SJSA1 (cell line): ENCODE measurements around the gene ABR. TPM values are rescaled to one million over a fixed set of nuclear protein-coding genes. Genes with fewer than 3 reads are reported as not detected.
"Not testable (repeated sequence)": the region's sequence is repeated elsewhere in the genome, so short reads cannot be mapped to it uniquely, and the experiment has no call there.

ENCODE experiments used
- DNase-seq, 2 experiments: peaks; one replicate each; pipeline ENCODE4 v3.0.0-alpha.2; 2015 to 2020; ENCODE audit warnings: low spot score in 2 of 2, low read depth in 1 of 2
- H3K27ac ChIP-seq: fragments of 250-450 bp; sonication (Bioruptor Pico); 2 replicates; pipeline ENCODE4 v1.5.1; 2020; ENCODE audit warnings: mild to moderate bottlenecking, moderate library complexity
- H3K27me3 ChIP-seq: fragments of 250-450 bp; sonication (Bioruptor Pico); replicated peaks from 2 replicates; pipeline ENCODE4 v1.5.1; 2020; ENCODE audit warnings: mild to moderate bottlenecking, moderate library complexity
- H3K36me3 ChIP-seq: fragments of 250-450 bp; sonication (Bioruptor Pico); 2 replicates; pipeline ENCODE4 v1.5.1; 2020; ENCODE audit warnings: mild to moderate bottlenecking
- H3K4me1 ChIP-seq: fragments of 250-450 bp; sonication (Bioruptor Pico); replicated peaks from 2 replicates; pipeline ENCODE4 v1.6.1; 2021; ENCODE audit warnings: mild to moderate bottlenecking
- H3K4me3 ChIP-seq: fragments of 250-450 bp; sonication (Bioruptor Pico); 2 replicates; pipeline ENCODE4 v1.5.1; 2020; ENCODE audit warnings: mild to moderate bottlenecking
- H3K9me3 ChIP-seq: fragments of 250-450 bp; sonication (Bioruptor Pico); replicated peaks from 2 replicates; pipeline ENCODE4 v1.5.1; 2020; ENCODE audit warnings: mild to moderate bottlenecking
- total RNA-seq: library from RNA; depleted of rRNA; stranded (reverse); fragments of >200 nt; shearing (Covaris generic); gene quantifications from 2 replicates; pipeline ENCODE4 v1.2.3, GENCODE V29; 2014

ABR gene
- total RNA-seq, 1 experiment from 2014 or later, result 16.7 TPM

- Histone ChIP-seq H3K27me3 (peaks cover 39% of the 10 kb centered on the region), H3K4me3 (no peak overlapping the region), H3K9me3 (no peaks in the 10 kb centered on the region), H3K36me3 (no peaks in the 10 kb centered on the region), H3K27ac (no peak overlapping the region), H3K4me1 (no peaks in the 10 kb centered on the region)
- DNase-seq, result no peak
Observed at GRCh38 chr17:1212946-1213345, 33.2 kb upstream of the ABR start.

GRCh38 chr17:1211287-1211686 is 31.5 kb upstream of the ABR start:
- H3K36me3 ChIP-seq, result no peaks in the 10 kb centered on the region
- H3K4me3 ChIP-seq, result no peak overlapping the region
- peaks cover 35% of the 10 kb centered on the region for H3K27me3 ChIP-seq
- H3K27ac ChIP-seq, result no peak overlapping the region
- no peaks in the 10 kb centered on the region for H3K9me3 ChIP-seq
- no peak for DNase-seq
- H3K4me1 ChIP-seq, result no peaks in the 10 kb centered on the region

- Histone ChIP-seq H3K4me3 (no peak overlapping the region), H3K4me1 (no peaks in the 10 kb centered on the region; the same call in 1 of the 2 replicates), H3K9me3 (no peaks in the 10 kb centered on the region), H3K36me3 (no peaks in the 10 kb centered on the region), H3K27ac (no peak overlapping the region), H3K27me3 (peaks cover 29% of the 10 kb centered on the region)
- no peak for DNase-seq
Observed at GRCh38 chr17:1208966-1209365, 29.2 kb upstream of the ABR start.

GRCh38 chr17:1206026-1206777 is 26.4 kb upstream of the ABR start:
- Histone ChIP-seq H3K4me1 (peaks cover 5% of the 10 kb centered on the region), H3K27ac (no peak overlapping the region), H3K9me3 (no peaks in the 10 kb centered on the region), H3K4me3 (no peak overlapping the region), H3K36me3 (no peaks in the 10 kb centered on the region), H3K27me3 (peaks cover 12% of the 10 kb centered on the region)
- DNase-seq, result no peak

GRCh38 chr17:1203967-1204291 is 24.1 kb upstream of the ABR start:
- no peak for DNase-seq
- Histone ChIP-seq H3K4me1 (peaks cover 5% of the 10 kb centered on the region), H3K4me3 (peak overlapping the region; percentile 48), H3K27me3 (peaks cover 5% of the 10 kb centered on the region; the same call in 1 of the 2 replicates), H3K9me3 (no peaks in the 10 kb centered on the region), H3K36me3 (no peaks in the 10 kb centered on the region), H3K27ac (peak overlapping the region; percentile 15; the same call in 1 of the 2 replicates)

GRCh38 chr17:1203111-1203966 is 23.6 kb upstream of the ABR start:
- Histone ChIP-seq H3K4me3 (peak overlapping the region; percentile 48), H3K4me1 (peaks cover 5% of the 10 kb centered on the region), H3K27me3 (peaks cover 5% of the 10 kb centered on the region; the same call in 1 of the 2 replicates), H3K27ac (peak overlapping the region; percentile 15; the same call in 1 of the 2 replicates), H3K9me3 (no peaks in the 10 kb centered on the region), H3K36me3 (no peaks in the 10 kb centered on the region)
- DNase-seq, result peak; percentile 42 to 60

GRCh38 chr17:1202291-1202690 is 22.5 kb upstream of the ABR start:
- no peaks in the 10 kb centered on the region for H3K9me3 ChIP-seq
- no peak for DNase-seq
- H3K36me3 ChIP-seq, result no peaks in the 10 kb centered on the region

GRCh38 chr17:1201132-1201702 is 21.4 kb upstream of the ABR start:
- Histone ChIP-seq H3K36me3 (no peaks in the 10 kb centered on the region), H3K27me3 (no peaks in the 10 kb centered on the region), H3K4me1 (peaks cover 17% of the 10 kb centered on the region), H3K27ac (no peak overlapping the region), H3K9me3 (no peaks in the 10 kb centered on the region), H3K4me3 (no peak overlapping the region)
- DNase-seq, result no peak

More at GRCh38 chr17:1202291-1202690, 22.5 kb upstream of the ABR start:
- Histone ChIP-seq H3K27me3 (no peaks in the 10 kb centered on the region; the same call in 1 of the 2 replicates), H3K27ac (no peak overlapping the region), H3K4me3 (no peak overlapping the region), H3K4me1 (peaks cover 16% of the 10 kb centered on the region)

- H3K27ac ChIP-seq, DNase-seq, H3K27me3 ChIP-seq, H3K36me3 ChIP-seq, H3K9me3 ChIP-seq, H3K4me3 ChIP-seq: not testable (repeated sequence)
- H3K4me1 ChIP-seq, result peaks cover 17% of the 10 kb centered on the region
Observed at GRCh38 chr17:1199271-1199743, 19.5 kb upstream of the ABR start.

- H3K4me3 ChIP-seq, result no peak overlapping the region
- no peak overlapping the region for H3K27ac ChIP-seq
- H3K27me3 ChIP-seq, result no peaks in the 10 kb centered on the region
- H3K9me3 ChIP-seq, result no peaks in the 10 kb centered on the region
- peak in 1 of 2 experiments; percentile 16 for DNase-seq
- H3K4me1 ChIP-seq, result peaks cover 12% of the 10 kb centered on the region
- no peaks in the 10 kb centered on the region for H3K36me3 ChIP-seq
Observed at GRCh38 chr17:1197781-1198490, 18.2 kb upstream of the ABR start.

- Histone ChIP-seq H3K9me3 (no peaks in the 10 kb centered on the region), H3K4me3 (no peak overlapping the region), H3K27me3 (no peaks in the 10 kb centered on the region), H3K36me3 (no peaks in the 10 kb centered on the region), H3K27ac (no peak overlapping the region), H3K4me1 (peaks cover 12% of the 10 kb centered on the region)
- no peak for DNase-seq
Observed at GRCh38 chr17:1197379-1197778, 17.6 kb upstream of the ABR start.

- no peaks in the 10 kb centered on the region for H3K9me3 ChIP-seq
- H3K4me3 ChIP-seq, result no peak overlapping the region
- no peaks in the 10 kb centered on the region for H3K36me3 ChIP-seq
- DNase-seq, result no peak
- peaks cover 12% of the 10 kb centered on the region for H3K4me1 ChIP-seq
- H3K27me3 ChIP-seq, result no peaks in the 10 kb centered on the region
- no peak overlapping the region for H3K27ac ChIP-seq
Observed at GRCh38 chr17:1196946-1197345, 17.2 kb upstream of the ABR start.

GRCh38 chr17:1192911-1193699 is 13.3 kb upstream of the ABR start:
- H3K27ac ChIP-seq, result no peak overlapping the region
- peaks cover 10% of the 10 kb centered on the region for H3K4me1 ChIP-seq
- H3K27me3 ChIP-seq, result no peaks in the 10 kb centered on the region
- DNase-seq, result no peak
- no peaks in the 10 kb centered on the region for H3K36me3 ChIP-seq
- H3K9me3 ChIP-seq, result no peaks in the 10 kb centered on the region
- no peak overlapping the region for H3K4me3 ChIP-seq
